ENCODE measurements around the gene NOPCHAP1.

The NOPCHAP1 gene

DNA sequence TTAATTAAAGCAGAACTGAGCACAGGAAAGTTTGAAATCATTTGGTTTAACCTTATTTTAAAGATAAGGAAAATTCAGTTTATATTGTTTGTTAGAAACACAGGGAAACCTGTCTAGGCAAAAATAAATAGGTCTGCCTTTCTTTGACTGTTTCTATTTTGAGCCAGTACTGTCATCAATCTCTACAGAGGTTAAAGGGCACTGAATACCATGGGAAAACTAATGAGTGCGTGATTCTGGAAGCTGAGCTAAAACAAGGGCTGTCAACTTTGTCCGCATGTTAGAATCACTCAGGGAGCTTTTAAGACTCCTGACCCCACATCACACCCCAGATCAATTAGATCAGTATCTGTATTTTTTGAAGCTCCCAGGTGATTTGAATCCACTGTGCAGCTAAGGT is 38.8 kb downstream of the NOPCHAP1 start:
- no peak; the same call in 2 of the 3 replicates for ATAC-seq
- TF ChIP-seq ZFP3 (CRISPR knock-in tag; IDR thresholded peaks at IDR 0.05) (no peak), ISL1 (CRISPR knock-in tag; IDR thresholded peaks at IDR 0.05) (0 out of 2 replicates have a peak, but pooled peaks have one; percentile 41), TCF4 (CRISPR knock-in tag; IDR thresholded peaks at IDR 0.05; ENCODE audit: borderline replicate concordance) (peak; percentile 33; the same call in 1 of the 2 replicates)

DNA sequence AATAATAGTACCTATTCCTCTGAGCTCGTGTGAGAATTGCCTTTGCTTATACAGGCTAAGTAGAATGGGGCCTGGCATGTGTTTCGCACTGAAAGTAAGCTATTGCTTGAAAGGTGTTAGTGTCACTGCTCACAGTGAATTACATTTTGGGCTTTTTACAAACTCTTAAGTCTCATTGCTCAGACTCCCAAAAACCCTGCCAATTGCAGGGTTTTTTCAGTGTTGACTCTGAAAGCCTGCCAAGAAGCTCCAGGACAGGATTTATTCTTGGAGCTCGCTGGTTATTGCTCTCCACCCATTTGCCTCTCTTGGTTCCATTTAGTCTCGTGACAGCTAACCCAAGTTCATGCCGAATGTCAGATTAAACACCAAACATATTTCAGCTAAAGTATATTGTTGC is 39.8 kb downstream of the NOPCHAP1 start:
- ATAC-seq: no peak
- TF ChIP-seq BACH2 (CRISPR knock-in tag; IDR thresholded peaks at IDR 0.05; ENCODE audit: borderline replicate concordance) (no peak), CSDC2 (CRISPR knock-in tag; IDR thresholded peaks at IDR 0.05) (no peak), ZNF70 (CRISPR knock-in tag; IDR thresholded peaks at IDR 0.05) (no peak), ARNTL (CRISPR knock-in tag; IDR thresholded peaks at IDR 0.05; ENCODE audit: borderline replicate concordance, low read depth) (no peak), ZC3H10 (CRISPR knock-in tag; IDR thresholded peaks at IDR 0.05) (no peak), ESRRG (CRISPR knock-in tag; IDR thresholded peaks at IDR 0.05) (no peak), PPARA (CRISPR knock-in tag; IDR thresholded peaks at IDR 0.05; ENCODE audit: borderline replicate concordance) (no peak)
- TF ChIP-seq, protein P1, sequence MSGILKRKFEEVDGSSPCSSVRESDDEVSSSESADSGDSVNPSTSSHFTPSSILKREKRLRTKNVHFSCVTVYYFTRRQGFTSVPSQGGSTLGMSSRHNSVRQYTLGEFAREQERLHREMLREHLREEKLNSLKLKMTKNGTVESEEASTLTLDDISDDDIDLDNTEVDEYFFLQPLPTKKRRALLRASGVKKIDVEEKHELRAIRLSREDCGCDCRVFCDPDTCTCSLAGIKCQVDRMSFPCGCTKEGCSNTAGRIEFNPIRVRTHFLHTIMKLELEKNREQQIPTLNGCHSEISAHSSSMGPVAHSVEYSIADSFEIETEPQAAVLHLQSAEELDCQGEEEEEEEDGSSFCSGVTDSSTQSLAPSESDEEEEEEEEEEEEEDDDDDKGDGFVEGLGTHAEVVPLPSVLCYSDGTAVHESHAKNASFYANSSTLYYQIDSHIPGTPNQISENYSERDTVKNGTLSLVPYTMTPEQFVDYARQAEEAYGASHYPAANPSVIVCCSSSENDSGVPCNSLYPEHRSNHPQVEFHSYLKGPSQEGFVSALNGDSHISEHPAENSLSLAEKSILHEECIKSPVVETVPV (CRISPR knock-in tag; IDR thresholded peaks at IDR 0.05): no peak

DNA sequence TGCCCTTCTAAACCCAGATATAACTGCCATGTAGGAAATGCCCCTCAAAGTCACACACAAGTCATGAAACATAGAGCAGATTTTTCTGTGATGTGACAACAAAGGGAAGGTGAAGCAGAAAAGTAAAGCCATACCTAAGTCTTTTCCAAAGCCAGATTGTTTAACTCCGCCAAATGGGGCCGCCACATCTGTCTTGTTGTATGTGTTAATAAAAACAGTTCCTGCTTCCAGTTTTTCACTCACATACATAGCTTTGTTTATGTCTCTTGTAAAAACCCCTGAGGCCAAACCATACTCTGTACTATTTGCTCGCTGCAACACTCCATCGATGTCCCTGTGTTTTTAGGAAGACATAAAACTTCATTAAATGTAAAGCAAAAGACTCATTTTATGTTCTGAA is 40.3 kb downstream of the NOPCHAP1 start:
- no peak for TF ChIP-seq PPARA (CRISPR knock-in tag; IDR thresholded peaks at IDR 0.05; ENCODE audit: borderline replicate concordance)
- no peak for TF ChIP-seq BACH2 (CRISPR knock-in tag; IDR thresholded peaks at IDR 0.05; ENCODE audit: borderline replicate concordance)
- no peak for TF ChIP-seq TOX (CRISPR knock-in tag; IDR thresholded peaks at IDR 0.05; ENCODE audit: borderline replicate concordance)
- TF ChIP-seq ZNF565 (CRISPR knock-in tag; conservative IDR thresholded peaks at IDR 0.05; ENCODE audit: low read depth): no peak
- TF ChIP-seq, protein P2, sequence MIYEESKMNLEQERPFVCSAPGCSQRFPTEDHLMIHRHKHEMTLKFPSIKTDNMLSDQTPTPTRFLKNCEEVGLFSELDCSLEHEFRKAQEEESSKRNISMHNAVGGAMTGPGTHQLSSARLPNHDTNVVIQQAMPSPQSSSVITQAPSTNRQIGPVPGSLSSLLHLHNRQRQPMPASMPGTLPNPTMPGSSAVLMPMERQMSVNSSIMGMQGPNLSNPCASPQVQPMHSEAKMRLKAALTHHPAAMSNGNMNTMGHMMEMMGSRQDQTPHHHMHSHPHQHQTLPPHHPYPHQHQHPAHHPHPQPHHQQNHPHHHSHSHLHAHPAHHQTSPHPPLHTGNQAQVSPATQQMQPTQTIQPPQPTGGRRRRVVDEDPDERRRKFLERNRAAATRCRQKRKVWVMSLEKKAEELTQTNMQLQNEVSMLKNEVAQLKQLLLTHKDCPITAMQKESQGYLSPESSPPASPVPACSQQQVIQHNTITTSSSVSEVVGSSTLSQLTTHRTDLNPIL (CRISPR knock-in tag; IDR thresholded peaks at IDR 0.05; ENCODE audit: low read depth): no peak
- TF ChIP-seq ZC3H10 (CRISPR knock-in tag; IDR thresholded peaks at IDR 0.05): no peak
- no peak for TF ChIP-seq SNAI2 (CRISPR knock-in tag; IDR thresholded peaks at IDR 0.05)
- no peak for TF ChIP-seq ARNTL (CRISPR knock-in tag; IDR thresholded peaks at IDR 0.05; ENCODE audit: borderline replicate concordance, low read depth)
- TF ChIP-seq, protein P3, sequence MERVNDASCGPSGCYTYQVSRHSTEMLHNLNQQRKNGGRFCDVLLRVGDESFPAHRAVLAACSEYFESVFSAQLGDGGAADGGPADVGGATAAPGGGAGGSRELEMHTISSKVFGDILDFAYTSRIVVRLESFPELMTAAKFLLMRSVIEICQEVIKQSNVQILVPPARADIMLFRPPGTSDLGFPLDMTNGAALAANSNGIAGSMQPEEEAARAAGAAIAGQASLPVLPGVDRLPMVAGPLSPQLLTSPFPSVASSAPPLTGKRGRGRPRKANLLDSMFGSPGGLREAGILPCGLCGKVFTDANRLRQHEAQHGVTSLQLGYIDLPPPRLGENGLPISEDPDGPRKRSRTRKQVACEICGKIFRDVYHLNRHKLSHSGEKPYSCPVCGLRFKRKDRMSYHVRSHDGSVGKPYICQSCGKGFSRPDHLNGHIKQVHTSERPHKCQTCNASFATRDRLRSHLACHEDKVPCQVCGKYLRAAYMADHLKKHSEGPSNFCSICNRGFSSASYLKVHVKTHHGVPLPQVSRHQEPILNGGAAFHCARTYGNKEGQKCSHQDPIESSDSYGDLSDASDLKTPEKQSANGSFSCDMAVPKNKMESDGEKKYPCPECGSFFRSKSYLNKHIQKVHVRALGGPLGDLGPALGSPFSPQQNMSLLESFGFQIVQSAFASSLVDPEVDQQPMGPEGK (CRISPR knock-in tag; IDR thresholded peaks at IDR 0.05; ENCODE audit: borderline replicate concordance): no peak
- no peak for TF ChIP-seq TCF4 (CRISPR knock-in tag; IDR thresholded peaks at IDR 0.05; ENCODE audit: borderline replicate concordance)
- TF ChIP-seq, protein P4, sequence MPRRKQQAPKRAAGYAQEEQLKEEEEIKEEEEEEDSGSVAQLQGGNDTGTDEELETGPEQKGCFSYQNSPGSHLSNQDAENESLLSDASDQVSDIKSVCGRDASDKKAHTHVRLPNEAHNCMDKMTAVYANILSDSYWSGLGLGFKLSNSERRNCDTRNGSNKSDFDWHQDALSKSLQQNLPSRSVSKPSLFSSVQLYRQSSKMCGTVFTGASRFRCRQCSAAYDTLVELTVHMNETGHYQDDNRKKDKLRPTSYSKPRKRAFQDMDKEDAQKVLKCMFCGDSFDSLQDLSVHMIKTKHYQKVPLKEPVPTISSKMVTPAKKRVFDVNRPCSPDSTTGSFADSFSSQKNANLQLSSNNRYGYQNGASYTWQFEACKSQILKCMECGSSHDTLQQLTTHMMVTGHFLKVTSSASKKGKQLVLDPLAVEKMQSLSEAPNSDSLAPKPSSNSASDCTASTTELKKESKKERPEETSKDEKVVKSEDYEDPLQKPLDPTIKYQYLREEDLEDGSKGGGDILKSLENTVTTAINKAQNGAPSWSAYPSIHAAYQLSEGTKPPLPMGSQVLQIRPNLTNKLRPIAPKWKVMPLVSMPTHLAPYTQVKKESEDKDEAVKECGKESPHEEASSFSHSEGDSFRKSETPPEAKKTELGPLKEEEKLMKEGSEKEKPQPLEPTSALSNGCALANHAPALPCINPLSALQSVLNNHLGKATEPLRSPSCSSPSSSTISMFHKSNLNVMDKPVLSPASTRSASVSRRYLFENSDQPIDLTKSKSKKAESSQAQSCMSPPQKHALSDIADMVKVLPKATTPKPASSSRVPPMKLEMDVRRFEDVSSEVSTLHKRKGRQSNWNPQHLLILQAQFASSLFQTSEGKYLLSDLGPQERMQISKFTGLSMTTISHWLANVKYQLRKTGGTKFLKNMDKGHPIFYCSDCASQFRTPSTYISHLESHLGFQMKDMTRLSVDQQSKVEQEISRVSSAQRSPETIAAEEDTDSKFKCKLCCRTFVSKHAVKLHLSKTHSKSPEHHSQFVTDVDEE (CRISPR knock-in tag; IDR thresholded peaks at IDR 0.05): no peak
- no peak for TF ChIP-seq ZFP30 (CRISPR knock-in tag; IDR thresholded peaks at IDR 0.05)
- no peak for TF ChIP-seq ZNF70 (CRISPR knock-in tag; IDR thresholded peaks at IDR 0.05)
- TF ChIP-seq, protein P1 (CRISPR knock-in tag; IDR thresholded peaks at IDR 0.05): no peak
- no peak for ATAC-seq
